Caco-2 (cell line): ENCODE data around the gene PPIL1. TPM values are rescaled to one million over a fixed set of nuclear protein-coding genes. Genes with fewer than 3 reads are reported as not detected.

ENCODE experiments used
- BruUV-seq: library from RNA; stranded (reverse); fragments of 400-500 nt; replicated peaks from 2 replicates; lab custom pipeline; 2021; lab: Mats Ljungman, UMichigan
- CTCF ChIA-PET: fragments of 300-600 bp; sonication (Branson Sonifier 250); formaldehyde crosslinking; loops from one replicate; lab custom pipeline; 2022; ENCODE audit warnings: antibody characterized with exemption; lab: Charles Lee
- POLR2A ChIA-PET: fragments of 300-600 bp; sonication (Branson Sonifier 250); formaldehyde crosslinking; loops from one replicate; lab custom pipeline; 2022; ENCODE audit warnings: antibody characterized with exemption; lab: Charles Lee
- DNase-seq, 2 experiments: peaks; one replicate each; pipeline versions ENCODE4 v3.0.0 to v3.0.0-alpha.2; 2020 to 2022
- H3K27me3 ChIP-seq: replicated peaks from 2 replicates; pipeline ENCODE4 v1.6.0; 2011; ENCODE audit warnings: low read length; ENCODE audit not compliant: control insufficient read depth, insufficient read depth
- H3K36me3 ChIP-seq: 2 replicates; pipeline ENCODE4 v1.5.1; 2011; ENCODE audit warnings: low read length; ENCODE audit not compliant: control insufficient read depth, insufficient read depth
- H3K4me1 ChIP-seq: fragments of 250-450 bp; sonication (Bioruptor Pico); 2 replicates; pipeline ENCODE4 v1.5.1; 2020; ENCODE audit warnings: mild to moderate bottlenecking
- H3K4me3 ChIP-seq: 2 replicates; pipeline ENCODE4 v1.5.1; 2011; ENCODE audit warnings: low read depth, mild to moderate bottlenecking, control low read depth, low read length
- H3K9me3 ChIP-seq: fragments of 250-450 bp; sonication (Bioruptor Pico); 2 replicates; pipeline ENCODE4 v1.5.1; 2020; ENCODE audit warnings: mild to moderate bottlenecking, moderate library complexity
- H3K27ac Mint-ChIP-seq: one replicate; pipeline ENCODE4 v1.8.0; 2022; ENCODE audit warnings: mixed read lengths; ENCODE audit not compliant: unreplicated experiment
- H3K27me3 Mint-ChIP-seq: one replicate; pipeline ENCODE4 v1.8.0; 2022; ENCODE audit warnings: mixed read lengths; ENCODE audit not compliant: insufficient read depth, unreplicated experiment
- H3K36me3 Mint-ChIP-seq: one replicate; pipeline ENCODE4 v1.8.0; 2022; ENCODE audit warnings: mild to moderate bottlenecking, mixed read lengths; ENCODE audit not compliant: insufficient read depth, unreplicated experiment
- H3K4me1 Mint-ChIP-seq: one replicate; pipeline ENCODE4 v1.8.0; 2022; ENCODE audit warnings: low read depth, mixed read lengths; ENCODE audit not compliant: unreplicated experiment
- H3K4me3 Mint-ChIP-seq: one replicate; pipeline ENCODE4 v1.8.0; 2022; ENCODE audit warnings: mild to moderate bottlenecking, moderate library complexity, mixed read lengths; ENCODE audit not compliant: unreplicated experiment
- H3K9me3 Mint-ChIP-seq: one replicate; pipeline ENCODE4 v1.8.0; 2022; ENCODE audit warnings: mixed read lengths; ENCODE audit not compliant: unreplicated experiment
- intact Hi-C: fragments of 100-400 bp; cut with micrococcal nuclease; formaldehyde crosslinking; loops from one replicate; pipeline ENCODE4 v1.10.0; 2022; ENCODE audit not compliant: unreplicated experiment
- total RNA-seq: library from RNA; stranded (reverse); gene quantifications from 2 replicates; pipeline ENCODE4 v1.2.3, GENCODE V29; 2022
- TF ChIP-seq, protein P1 (sequence below), 2 experiments: fragments of 200-600 bp in 1 of 2; IDR thresholded peaks; 1 replicate in 1 of 2; 2 replicates in 1 of 2; pipeline versions ENCODE4 v1.5.1 to v1.8.0; 2011 to 2022; ENCODE audit warnings: antibody characterized with exemption in 1 of 2, control low read depth in 1 of 2, inconsistent platforms in 1 of 2, low read depth in 1 of 2, low read length in 1 of 2, mild to moderate bottlenecking in 1 of 2, moderate library complexity in 1 of 2; ENCODE audit not compliant: insufficient read depth in 1 of 2, severe bottlenecking in 1 of 2, unreplicated experiment in 1 of 2

The PPIL1 gene
- total RNA-seq, 1 experiment from 2014 or later, result 61.2 TPM

DNA sequence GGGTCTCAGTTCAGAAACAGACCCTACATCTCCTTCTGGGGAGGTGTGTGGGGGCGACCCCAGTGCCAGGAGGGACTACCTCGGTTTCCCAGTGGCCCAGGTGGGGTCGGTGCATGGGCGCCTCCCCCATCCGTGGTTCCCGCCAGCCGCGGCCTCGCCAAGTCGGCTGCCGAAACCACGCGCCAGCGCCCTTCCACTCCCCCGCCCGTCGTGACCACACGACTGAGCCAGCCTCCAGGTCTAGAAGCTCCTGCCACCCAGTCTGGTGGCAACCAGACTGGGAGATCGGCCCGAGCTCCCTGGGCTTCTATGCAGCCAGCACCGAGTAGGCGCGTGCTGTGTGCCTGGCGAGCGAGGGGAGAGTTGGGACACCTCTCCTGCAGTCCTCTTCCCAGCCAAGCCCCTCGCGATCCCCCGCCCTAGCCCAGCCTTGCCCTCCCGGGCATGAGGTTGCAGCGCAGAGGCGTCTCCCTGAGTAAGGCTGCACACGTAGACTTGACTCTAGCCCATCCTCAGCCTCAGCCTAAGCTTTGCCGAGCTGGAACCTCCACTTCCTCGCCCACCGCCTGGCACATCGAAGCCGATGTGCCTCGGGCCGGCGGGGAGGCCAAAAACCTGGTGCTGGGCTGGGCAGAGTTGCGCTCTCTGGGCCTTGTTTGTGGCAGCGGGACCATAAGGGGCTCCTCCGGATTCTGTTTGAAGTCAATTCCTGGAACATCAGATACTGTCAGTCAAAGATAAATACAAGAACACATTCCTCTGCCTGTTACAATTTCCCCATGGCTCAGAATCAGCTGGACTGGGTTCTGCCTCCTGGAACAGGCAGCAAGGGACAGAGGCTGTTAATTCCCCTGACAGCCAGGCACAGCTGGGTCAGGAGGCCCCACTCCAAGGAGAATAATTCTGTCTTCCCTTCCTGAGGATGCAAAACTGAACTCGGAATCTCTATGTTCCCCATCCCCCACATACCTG is 33.9 kb downstream of the PPIL1 start:
- ChIA-PET CTCF (no interaction called here), POLR2A (interaction anchor here (0.6 kb wide), 1 partner anchor 263 kb away, joined by 3 read pairs; no protein-coding TSS in a partner anchor)
- Mint-ChIP-seq H3K27me3 (peaks cover 3% of the 10 kb centered on the region), H3K9me3 (no peaks in the 10 kb centered on the region), H3K27ac (no peak overlapping the region), H3K4me1 (no peaks in the 10 kb centered on the region), H3K36me3 (no peaks in the 10 kb centered on the region), H3K4me3 (peak overlapping the region; percentile 68)
- Histone ChIP-seq H3K9me3 (no peaks in the 10 kb centered on the region), H3K4me1 (peaks cover 6% of the 10 kb centered on the region; the same call in 1 of the 2 replicates), H3K27me3 (peaks cover 1% of the 10 kb centered on the region; the same call in 1 of the 2 replicates), H3K36me3 (no peaks in the 10 kb centered on the region), H3K4me3 (no peak overlapping the region)
- no peak for DNase-seq
- BruUV-seq, result no TSS peak
- TF ChIP-seq, protein P1, sequence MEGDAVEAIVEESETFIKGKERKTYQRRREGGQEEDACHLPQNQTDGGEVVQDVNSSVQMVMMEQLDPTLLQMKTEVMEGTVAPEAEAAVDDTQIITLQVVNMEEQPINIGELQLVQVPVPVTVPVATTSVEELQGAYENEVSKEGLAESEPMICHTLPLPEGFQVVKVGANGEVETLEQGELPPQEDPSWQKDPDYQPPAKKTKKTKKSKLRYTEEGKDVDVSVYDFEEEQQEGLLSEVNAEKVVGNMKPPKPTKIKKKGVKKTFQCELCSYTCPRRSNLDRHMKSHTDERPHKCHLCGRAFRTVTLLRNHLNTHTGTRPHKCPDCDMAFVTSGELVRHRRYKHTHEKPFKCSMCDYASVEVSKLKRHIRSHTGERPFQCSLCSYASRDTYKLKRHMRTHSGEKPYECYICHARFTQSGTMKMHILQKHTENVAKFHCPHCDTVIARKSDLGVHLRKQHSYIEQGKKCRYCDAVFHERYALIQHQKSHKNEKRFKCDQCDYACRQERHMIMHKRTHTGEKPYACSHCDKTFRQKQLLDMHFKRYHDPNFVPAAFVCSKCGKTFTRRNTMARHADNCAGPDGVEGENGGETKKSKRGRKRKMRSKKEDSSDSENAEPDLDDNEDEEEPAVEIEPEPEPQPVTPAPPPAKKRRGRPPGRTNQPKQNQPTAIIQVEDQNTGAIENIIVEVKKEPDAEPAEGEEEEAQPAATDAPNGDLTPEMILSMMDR (IDR thresholded peaks at IDR 0.05; ENCODE audit: insufficient read depth in 1 of 2, low read depth in 1 of 2, low read length in 1 of 2, severe bottlenecking in 1 of 2, unreplicated experiment in 1 of 2), result no peak
- intact Hi-C loops, result no loop called here

DNA sequence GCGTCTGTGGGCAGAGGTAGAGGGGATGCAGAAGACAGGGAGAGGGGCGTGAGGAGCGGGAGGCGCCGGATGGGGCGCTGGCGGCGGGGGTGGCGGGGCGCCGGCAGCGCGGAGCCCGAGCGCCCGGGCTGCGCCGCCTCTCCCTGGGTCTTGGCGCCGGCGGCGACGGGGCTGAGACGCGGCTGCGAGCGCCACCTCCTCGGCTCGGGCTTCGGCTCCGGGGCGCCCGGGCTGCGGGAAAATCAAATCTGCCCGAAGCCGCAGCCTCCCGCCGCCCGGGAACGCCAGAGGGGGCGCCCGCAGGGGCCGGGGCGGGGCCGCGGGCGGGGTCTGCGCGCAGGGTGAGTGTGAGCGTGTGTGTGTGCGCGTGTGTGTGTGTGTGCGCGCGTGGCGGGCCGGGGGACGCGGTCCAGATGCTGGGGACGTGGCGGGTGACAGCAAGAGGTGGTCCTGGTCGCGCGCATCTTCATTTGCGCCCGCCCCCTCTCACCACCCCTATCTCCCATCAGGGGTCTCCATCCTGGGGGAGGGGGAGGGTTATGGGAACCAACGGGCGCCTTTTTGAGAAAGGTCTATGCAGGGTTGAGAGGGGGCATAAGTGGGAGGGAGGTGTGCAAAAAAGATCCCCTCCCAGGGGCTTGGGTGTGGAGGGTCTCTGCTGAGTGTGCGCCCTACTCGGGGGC is 34.7 kb downstream of the PPIL1 start:
- no peak overlapping the region for H3K27ac Mint-ChIP-seq
- no peaks in the 10 kb centered on the region for H3K36me3 Mint-ChIP-seq
- no peaks in the 10 kb centered on the region for H3K9me3 ChIP-seq
- DNase-seq, result peak in 1 of 2 experiments; percentile 61
- H3K27me3 ChIP-seq, result peaks cover 1% of the 10 kb centered on the region; the same call in 1 of the 2 replicates
- intact Hi-C loops, result no loop called here
- H3K4me1 Mint-ChIP-seq, result no peaks in the 10 kb centered on the region
- H3K9me3 Mint-ChIP-seq, result no peaks in the 10 kb centered on the region
- ChIA-PET CTCF (no interaction called here), POLR2A (no interaction called here)
- TF ChIP-seq, protein P1 (IDR thresholded peaks at IDR 0.05; ENCODE audit: insufficient read depth in 1 of 2, low read depth in 1 of 2, low read length in 1 of 2, severe bottlenecking in 1 of 2, unreplicated experiment in 1 of 2), result peak in 1 of 2 experiments; percentile 3
- H3K4me1 ChIP-seq, result peaks cover 6% of the 10 kb centered on the region; the same call in 1 of the 2 replicates
- H3K27me3 Mint-ChIP-seq, result peaks cover 3% of the 10 kb centered on the region
- no peaks in the 10 kb centered on the region for H3K36me3 ChIP-seq
- BruUV-seq, result no TSS peak
- peak overlapping the region; percentile 54 for H3K4me3 ChIP-seq
- peak overlapping the region; percentile 68 for H3K4me3 Mint-ChIP-seq
